OCI-M2 (cell line): ENCODE data around the gene INO80B.
"Not testable (repeated sequence)": the region's sequence is repeated elsewhere in the genome, so short reads cannot be mapped to it uniquely, and the experiment has no call there.

ENCODE experiments used
- DNase-seq: peaks from one replicate; lab custom pipeline; 2025; ENCODE audit not compliant: unreplicated experiment; lab: John Stamatoyannopoulos, UW

Gene INO80B

GRCh38 chr2:74425523-74425922 lies 29.4 kb upstream of the INO80B start:
- DNase-seq = no peak

GRCh38 chr2:74426181-74426758 lies 28.6 kb upstream of the INO80B start:
- no peak for DNase-seq

GRCh38 chr2:74427551-74427950 lies 27.3 kb upstream of the INO80B start:
- DNase-seq = no peak

GRCh38 chr2:74428675-74429074 lies 26.2 kb upstream of the INO80B start:
- no peak for DNase-seq

GRCh38 chr2:74429487-74430451 lies 25.1 kb upstream of the INO80B start:
- DNase-seq = no peak

- no peak for DNase-seq
Observed at GRCh38 chr2:74430502-74430901, 24.4 kb upstream of the INO80B start.

GRCh38 chr2:74436111-74436805 lies 18.6 kb upstream of the INO80B start:
- DNase-seq = no peak

GRCh38 chr2:74436848-74437695 lies 17.8 kb upstream of the INO80B start:
- no peak for DNase-seq

GRCh38 chr2:74438248-74438647 lies 16.6 kb upstream of the INO80B start:
- DNase-seq = no peak

GRCh38 chr2:74439373-74439772 lies 15.5 kb upstream of the INO80B start:
- no peak for DNase-seq

GRCh38 chr2:74439803-74440377 lies 15.0 kb upstream of the INO80B start:
- no peak for DNase-seq

- DNase-seq = no peak
Observed at GRCh38 chr2:74440378-74441169, 14.3 kb upstream of the INO80B start.

GRCh38 chr2:74441170-74441689 lies 13.7 kb upstream of the INO80B start:
- DNase-seq = no peak

- no peak for DNase-seq
Observed at GRCh38 chr2:74441690-74442482, 13.0 kb upstream of the INO80B start, which contains the start of gene RTKN. Gene RTKN (minus strand): TSS chr2:74441937. CDS start chr2:74441816, 121 bp downstream.

GRCh38 chr2:74442483-74443297 lies 12.2 kb upstream of the INO80B start:
- not testable (repeated sequence) for DNase-seq

GRCh38 chr2:74444498-74445318 lies 10.2 kb upstream of the INO80B start:
- no peak for DNase-seq
